ENCODE results near the gene PXMP2. TPM values are rescaled to one million over a fixed set of nuclear protein-coding genes. Genes with fewer than 3 reads are reported as not detected.

Gene PXMP2
- total and polyA plus RNA-seq, 5 donors: 21.6 to 40.1 (median 36.8) TPM

DNA sequence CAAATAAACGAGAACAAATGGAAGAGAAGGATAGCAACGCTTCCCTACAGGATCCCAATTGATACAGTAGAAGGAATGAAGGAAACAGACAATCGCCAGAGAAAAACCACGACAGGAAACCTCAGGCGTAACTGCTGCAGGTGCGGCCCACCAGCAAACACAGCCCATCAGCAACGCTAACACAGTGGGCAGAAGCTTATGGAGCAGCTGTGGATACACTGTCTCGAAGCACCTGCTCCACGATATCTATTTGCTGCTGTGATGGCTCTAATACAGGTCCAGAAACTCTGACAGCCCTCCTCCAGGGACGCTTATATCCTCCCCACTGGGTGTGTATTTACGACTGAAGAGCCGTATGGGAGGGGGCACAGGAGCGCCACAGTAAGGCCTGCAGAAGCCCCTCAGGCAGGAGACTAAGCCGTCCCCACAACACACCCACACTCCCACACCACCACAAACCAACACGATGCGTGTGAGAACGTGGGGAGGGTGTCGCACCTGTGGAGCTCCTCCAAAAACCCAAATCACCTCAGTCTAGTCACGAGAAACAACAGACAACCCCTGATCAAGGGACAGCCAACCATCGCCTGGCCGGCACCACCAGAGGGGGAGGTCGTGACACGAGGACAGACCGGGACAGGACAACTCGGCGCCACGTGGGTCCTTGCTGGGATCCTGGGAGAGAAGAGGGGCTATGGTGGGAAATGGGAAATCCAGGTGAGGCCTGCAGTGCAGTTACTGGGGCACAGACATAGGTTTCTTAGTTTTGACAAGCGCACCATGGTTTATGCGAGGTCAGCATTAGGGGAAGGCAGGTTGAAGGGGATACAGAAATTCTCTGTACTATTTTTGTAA is 24.3 kb upstream of the PXMP2 start:
- intact Hi-C loops (cut with DNase I): no loop called here
- ATAC-seq (no peak), DNase-seq (no peak)
- no peaks in the 10 kb centered on the region for H3K4me1 ChIP-seq (ENCODE audit: control insufficient read depth, insufficient read depth, low read length)
- no peaks in the 10 kb centered on the region for H3K27me3 ChIP-seq (ENCODE audit: control insufficient read depth, insufficient read depth)
- no peak overlapping the region for H3K4me3 ChIP-seq (ENCODE audit: low read length)
- H3K9me3 ChIP-seq (ENCODE audit: control insufficient read depth, low read length): no peaks in the 10 kb centered on the region
- no peak overlapping the region for H3K27ac ChIP-seq (ENCODE audit: low read length)
- WGBS: 89% methylated on average over 29 of the region's 29 CpGs

- ATAC-seq (no peak), DNase-seq (no peak)
- intact Hi-C loops (cut with DNase I): no loop called here
- 82% methylated on average over 21 of the region's 21 CpGs for WGBS
- no peak overlapping the region for H3K27ac ChIP-seq (ENCODE audit: low read length)
- H3K27me3 ChIP-seq (ENCODE audit: control insufficient read depth, insufficient read depth): no peaks in the 10 kb centered on the region
- H3K9me3 ChIP-seq (ENCODE audit: control insufficient read depth, low read length): no peaks in the 10 kb centered on the region
- no peak overlapping the region for H3K4me3 ChIP-seq (ENCODE audit: low read length)
- H3K4me1 ChIP-seq (ENCODE audit: control insufficient read depth, insufficient read depth, low read length): no peaks in the 10 kb centered on the region
These were observed 22.9 kb upstream of the PXMP2 start for GRCh38 chr12:132664206-132665148.

GRCh38 chr12:132665149-132665491 is 22.3 kb upstream of the PXMP2 start:
- Histone ChIP-seq H3K27me3 (ENCODE audit: control insufficient read depth, insufficient read depth) (no peaks in the 10 kb centered on the region), H3K27ac (ENCODE audit: low read length) (no peak overlapping the region), H3K9me3 (ENCODE audit: control insufficient read depth, low read length) (no peaks in the 10 kb centered on the region), H3K4me3 (ENCODE audit: low read length) (no peak overlapping the region), H3K4me1 (ENCODE audit: control insufficient read depth, insufficient read depth, low read length) (no peaks in the 10 kb centered on the region)
- no peak for DNase-seq
- intact Hi-C loops (cut with DNase I): no loop called here
- WGBS: 93% methylated on average over 13 of the region's 13 CpGs
- ATAC-seq: no peak

DNA sequence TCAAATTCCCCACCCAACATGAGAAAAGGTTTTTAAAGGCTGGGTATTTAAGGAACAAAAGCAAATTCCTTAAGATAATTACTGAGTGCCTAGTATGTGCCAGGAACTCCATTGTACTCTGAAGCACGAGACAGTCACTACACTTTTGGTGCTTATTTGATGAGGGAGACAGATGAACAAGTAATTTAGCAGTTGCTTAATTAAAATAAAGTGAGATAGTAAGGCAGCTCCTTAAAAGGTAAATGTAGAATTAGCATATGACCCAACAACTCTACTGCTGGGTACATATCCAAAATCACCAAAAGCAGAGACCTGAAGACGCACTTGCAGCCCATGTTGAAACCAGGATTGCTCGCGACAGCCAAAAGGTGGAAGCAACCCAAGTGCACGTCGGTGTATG is 21.6 kb upstream of the PXMP2 start:
- Histone ChIP-seq H3K4me1 (ENCODE audit: control insufficient read depth, insufficient read depth, low read length) (no peaks in the 10 kb centered on the region), H3K4me3 (ENCODE audit: low read length) (no peak overlapping the region), H3K9me3 (ENCODE audit: control insufficient read depth, low read length) (no peaks in the 10 kb centered on the region), H3K27ac (ENCODE audit: low read length) (no peak overlapping the region), H3K27me3 (ENCODE audit: control insufficient read depth, insufficient read depth) (no peaks in the 10 kb centered on the region)
- DNase-seq (no peak), ATAC-seq (no peak)
- WGBS: 96% methylated on average over 6 of the region's 6 CpGs
- intact Hi-C loops (cut with DNase I): no loop called here

- Histone ChIP-seq H3K27me3 (ENCODE audit: control insufficient read depth, insufficient read depth) (no peaks in the 10 kb centered on the region), H3K27ac (ENCODE audit: low read length) (no peak overlapping the region), H3K9me3 (ENCODE audit: control insufficient read depth, low read length) (no peaks in the 10 kb centered on the region), H3K4me3 (ENCODE audit: low read length) (no peak overlapping the region), H3K4me1 (ENCODE audit: control insufficient read depth, insufficient read depth, low read length) (no peaks in the 10 kb centered on the region)
- 96% methylated on average over 30 of the region's 30 CpGs for WGBS
- intact Hi-C loops (cut with DNase I): no loop called here
- ATAC-seq: no peak
- no peak for DNase-seq
These were observed 18.9 kb upstream of the PXMP2 start for GRCh38 chr12:132668191-132669088.

DNA sequence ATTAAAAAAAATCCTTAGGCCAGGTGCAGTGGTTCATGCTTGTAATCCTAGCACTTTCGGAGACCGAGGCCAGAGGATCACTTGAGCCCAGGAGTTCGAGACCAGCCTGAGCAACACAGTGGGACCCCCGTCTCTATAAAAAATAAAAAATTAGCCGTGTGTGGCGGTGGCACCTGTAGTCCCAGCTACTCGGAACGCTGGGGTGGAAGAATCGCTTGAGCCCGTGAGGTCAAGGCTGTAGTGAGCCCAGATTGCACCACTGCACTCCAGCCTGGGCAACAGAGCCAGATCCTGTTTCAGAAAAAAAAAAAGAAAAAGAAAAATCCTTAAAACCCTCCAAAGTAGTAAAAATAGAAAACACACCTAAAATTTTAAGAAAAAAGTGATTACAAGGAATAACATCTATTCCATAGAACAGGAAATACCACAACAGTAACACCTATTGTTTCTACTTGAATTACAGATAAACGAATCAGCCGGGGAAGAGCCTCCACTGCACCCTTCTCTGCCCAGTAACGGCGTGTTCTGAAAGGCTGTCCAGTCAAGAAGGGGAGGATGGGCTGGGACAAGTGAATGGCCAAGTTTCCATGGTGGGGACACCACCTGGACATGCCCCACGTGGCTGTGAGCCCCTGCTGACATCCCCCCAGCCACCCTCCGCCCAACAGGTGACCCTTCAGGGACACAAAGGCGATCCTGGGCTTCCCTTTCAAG is 18.1 kb upstream of the PXMP2 start:
- WGBS: 89% methylated on average over 17 of the region's 17 CpGs
- H3K4me3 ChIP-seq (ENCODE audit: low read length): no peak overlapping the region
- intact Hi-C loops (cut with DNase I): no loop called here
- DNase-seq (no peak), ATAC-seq (no peak)
- no peak overlapping the region for H3K27ac ChIP-seq (ENCODE audit: low read length)
- H3K27me3 ChIP-seq (ENCODE audit: control insufficient read depth, insufficient read depth): no peaks in the 10 kb centered on the region
- no peaks in the 10 kb centered on the region for H3K9me3 ChIP-seq (ENCODE audit: control insufficient read depth, low read length)
- H3K4me1 ChIP-seq (ENCODE audit: control insufficient read depth, insufficient read depth, low read length): no peaks in the 10 kb centered on the region

GRCh38 chr12:132672116-132672515 is 15.3 kb upstream of the PXMP2 start:
- Histone ChIP-seq H3K4me3 (ENCODE audit: low read length) (no peak overlapping the region), H3K27me3 (ENCODE audit: control insufficient read depth, insufficient read depth) (no peaks in the 10 kb centered on the region), H3K27ac (ENCODE audit: low read length) (no peak overlapping the region), H3K4me1 (ENCODE audit: control insufficient read depth, insufficient read depth, low read length) (no peaks in the 10 kb centered on the region), H3K9me3 (ENCODE audit: control insufficient read depth, low read length) (no peaks in the 10 kb centered on the region)
- DNase-seq (no peak), ATAC-seq (no peak)
- WGBS: 88% methylated on average over 16 of the region's 16 CpGs
- intact Hi-C loops (cut with DNase I): no loop called here

GRCh38 chr12:132672678-132673077 is 14.7 kb upstream of the PXMP2 start:
- ATAC-seq: no peak
- Histone ChIP-seq H3K4me3 (ENCODE audit: low read length) (no peak overlapping the region), H3K4me1 (ENCODE audit: control insufficient read depth, insufficient read depth, low read length) (no peaks in the 10 kb centered on the region), H3K27me3 (ENCODE audit: control insufficient read depth, insufficient read depth) (no peaks in the 10 kb centered on the region), H3K27ac (ENCODE audit: low read length) (no peak overlapping the region), H3K9me3 (ENCODE audit: control insufficient read depth, low read length) (no peaks in the 10 kb centered on the region)
- WGBS: 89% methylated on average over 12 of the region's 12 CpGs
- no peak for DNase-seq
- intact Hi-C loops (cut with DNase I): no loop called here

DNA sequence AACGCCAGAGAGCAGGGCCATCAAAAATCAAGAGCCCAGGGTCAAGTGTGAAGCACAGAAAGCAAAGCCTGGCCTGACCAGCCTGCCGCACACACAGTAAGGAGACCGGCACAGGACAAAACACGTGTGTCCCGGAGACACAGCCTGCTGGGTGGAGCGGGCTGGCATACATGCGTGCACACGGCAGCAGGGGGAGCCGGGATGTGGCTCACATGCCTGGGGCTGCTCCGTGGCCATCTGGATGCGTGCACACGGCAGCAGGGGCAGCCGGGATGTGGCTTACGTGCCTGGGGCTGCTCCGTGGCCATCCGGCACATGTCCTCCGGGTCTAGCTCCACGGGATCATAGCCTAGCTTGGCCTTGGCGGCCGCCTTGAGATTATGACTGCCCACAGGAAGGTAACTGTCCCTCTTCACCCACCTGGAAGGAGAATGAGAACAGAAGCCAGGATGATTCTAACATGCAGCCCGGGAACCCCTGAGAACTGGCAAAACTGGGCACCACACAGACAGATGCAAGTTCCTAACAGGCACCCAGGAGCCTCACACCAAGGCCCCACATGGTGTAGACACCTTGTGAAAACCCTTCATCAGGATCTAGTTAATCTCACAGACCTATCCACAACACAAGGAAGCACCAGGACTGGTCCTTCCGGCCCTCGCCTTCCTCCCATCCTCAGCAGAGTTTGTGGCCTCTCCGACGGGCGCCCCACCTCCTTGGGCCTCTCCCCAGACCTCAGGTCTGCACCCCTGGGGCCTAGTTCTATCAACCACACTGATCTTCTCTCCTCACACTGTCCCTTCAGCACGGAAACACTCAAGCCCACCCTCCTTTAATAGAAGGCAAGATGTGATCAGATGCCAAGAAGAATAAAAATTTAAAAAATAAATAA is 13.9 kb upstream of the PXMP2 start:
- H3K27me3 ChIP-seq (ENCODE audit: control insufficient read depth, insufficient read depth): no peaks in the 10 kb centered on the region
- H3K9me3 ChIP-seq (ENCODE audit: control insufficient read depth, low read length): no peaks in the 10 kb centered on the region
- ATAC-seq (no peak), DNase-seq (no peak)
- no peaks in the 10 kb centered on the region for H3K4me1 ChIP-seq (ENCODE audit: control insufficient read depth, insufficient read depth, low read length)
- no peak overlapping the region for H3K27ac ChIP-seq (ENCODE audit: low read length)
- intact Hi-C loops (cut with DNase I): no loop called here
- 96% methylated on average over 27 of the region's 27 CpGs for WGBS
- H3K4me3 ChIP-seq (ENCODE audit: low read length): no peak overlapping the region

Measured in right cardiac atrium (tissue), 5 donors.